SJCRH30 (cell line): ENCODE measurements around the gene WBP4. TPM values are rescaled to one million over a fixed set of nuclear protein-coding genes. Genes with fewer than 3 reads are reported as not detected.

ENCODE experiments used
- total RNA-seq: library from RNA; depleted of rRNA; stranded (reverse); fragments of >200 nt; shearing (Covaris generic); gene quantifications from 2 replicates; pipeline ENCODE4 v1.2.3, GENCODE V29; 2014; rRNA removed

The WBP4 gene
- total RNA-seq, 1 experiment from 2014 or later = 15.3 TPM

Other genes with a start within 250 kb of the WBP4 start
- gene ELF1, start 42.2 kb upstream of the WBP4 start, total RNA-seq = 30.5 and 32.7 TPM in 2 replicates
- gene KBTBD6, start 71.3 kb downstream of the WBP4 start, total RNA-seq = 24.6 and 25.2 TPM in 2 replicates
- gene KBTBD7, start 133.1 kb downstream of the WBP4 start, total RNA-seq = 13.8 and 14.7 TPM in 2 replicates
- gene MTRF1, start 202.1 kb downstream of the WBP4 start, total RNA-seq = 22.5 and 22.6 TPM in 2 replicates
- gene NAA16, start 249.8 kb downstream of the WBP4 start, total RNA-seq = 23.3 and 27.1 TPM in 2 replicates